ENCODE measurements around the gene SAMD10.

DNA sequence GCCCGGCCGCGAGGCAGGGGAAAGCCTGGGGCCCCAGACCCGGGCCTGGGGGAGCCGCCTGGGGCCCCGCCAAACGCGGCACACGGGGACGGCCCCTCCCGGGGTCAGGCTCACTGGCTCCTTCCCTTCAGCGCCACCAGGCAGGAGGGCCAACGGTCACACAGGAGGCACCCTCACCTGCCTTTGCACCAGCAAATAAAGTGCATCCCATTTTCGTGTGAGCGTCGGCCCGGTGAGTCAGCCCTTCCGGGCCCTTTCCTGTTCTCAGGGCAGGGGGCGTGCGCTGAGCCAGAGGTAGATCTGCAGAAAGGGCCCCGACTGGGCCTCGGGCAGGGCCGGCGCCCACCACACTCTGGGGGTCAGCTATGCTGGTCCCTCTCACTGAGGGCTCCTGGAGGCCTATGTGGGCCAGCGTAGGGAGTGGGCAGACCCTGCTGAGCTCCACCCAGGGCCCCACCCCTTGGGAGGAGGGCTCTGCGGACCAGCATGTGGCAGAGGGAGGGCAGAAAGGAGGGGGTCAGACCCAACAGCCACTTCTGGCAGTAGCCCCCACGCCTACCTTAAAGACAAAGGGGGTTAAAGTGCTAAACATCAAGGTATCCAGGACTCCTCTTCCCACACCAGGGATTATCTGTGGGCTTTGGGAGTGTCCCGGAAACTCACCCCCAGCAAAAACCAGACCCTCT lies 22.3 kb downstream of the SAMD10 start:
- TF ChIP-seq, protein P1, sequence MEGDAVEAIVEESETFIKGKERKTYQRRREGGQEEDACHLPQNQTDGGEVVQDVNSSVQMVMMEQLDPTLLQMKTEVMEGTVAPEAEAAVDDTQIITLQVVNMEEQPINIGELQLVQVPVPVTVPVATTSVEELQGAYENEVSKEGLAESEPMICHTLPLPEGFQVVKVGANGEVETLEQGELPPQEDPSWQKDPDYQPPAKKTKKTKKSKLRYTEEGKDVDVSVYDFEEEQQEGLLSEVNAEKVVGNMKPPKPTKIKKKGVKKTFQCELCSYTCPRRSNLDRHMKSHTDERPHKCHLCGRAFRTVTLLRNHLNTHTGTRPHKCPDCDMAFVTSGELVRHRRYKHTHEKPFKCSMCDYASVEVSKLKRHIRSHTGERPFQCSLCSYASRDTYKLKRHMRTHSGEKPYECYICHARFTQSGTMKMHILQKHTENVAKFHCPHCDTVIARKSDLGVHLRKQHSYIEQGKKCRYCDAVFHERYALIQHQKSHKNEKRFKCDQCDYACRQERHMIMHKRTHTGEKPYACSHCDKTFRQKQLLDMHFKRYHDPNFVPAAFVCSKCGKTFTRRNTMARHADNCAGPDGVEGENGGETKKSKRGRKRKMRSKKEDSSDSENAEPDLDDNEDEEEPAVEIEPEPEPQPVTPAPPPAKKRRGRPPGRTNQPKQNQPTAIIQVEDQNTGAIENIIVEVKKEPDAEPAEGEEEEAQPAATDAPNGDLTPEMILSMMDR (conservative IDR thresholded peaks at IDR 0.05; ENCODE audit: low read length) = peak; percentile 18; the same call in 1 of the 2 replicates
- no peak for TF ChIP-seq EZH2phosphoT487 (IDR thresholded peaks at IDR 0.05; ENCODE audit: borderline replicate concordance)

Measured in Loucy (cell line).